OCI-LY1 (cell line): Measurements from ENCODE around the gene OSTF1.

Experiments used
- EZH2 ChIP-seq: fragments of 200-600 bp; sonication (generic), shearing (Covaris generic); IDR thresholded peaks from 2 replicates; pipeline ENCODE4 v1.8.0; 2017; ENCODE audit warnings: borderline replicate concordance, mixed run types, mild to moderate bottlenecking, antibody characterized with exemption, low read length, moderate library complexity, mixed read lengths
- TF ChIP-seq, protein P1 (sequence below): fragments of 200-600 bp; sonication (generic), shearing (Covaris generic); IDR thresholded peaks from 2 replicates; pipeline ENCODE4 v1.5.1; 2017; ENCODE audit warnings: mild to moderate bottlenecking, antibody characterized with exemption, low read length, moderate library complexity, mixed read lengths

DNA sequence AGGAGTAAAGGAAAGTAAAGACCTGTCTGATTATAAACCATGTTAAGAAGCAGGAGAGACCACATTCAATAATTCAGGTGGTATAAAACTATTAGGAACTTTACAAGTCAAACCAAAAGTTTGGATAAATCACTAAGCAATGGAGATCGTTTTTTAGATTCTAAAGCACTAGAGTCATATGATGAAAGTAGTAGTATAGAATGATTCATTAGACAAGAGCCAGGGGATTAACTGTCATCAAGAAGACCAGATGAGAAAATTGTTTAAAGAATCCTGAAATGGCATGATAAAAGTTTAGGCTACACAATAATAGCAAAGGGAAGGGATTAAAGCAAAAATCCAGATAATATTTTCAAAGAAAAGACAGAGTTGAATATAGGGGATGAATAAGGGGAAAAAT lies 47.3 kb upstream of the OSTF1 start:
- TF ChIP-seq, protein P1, sequence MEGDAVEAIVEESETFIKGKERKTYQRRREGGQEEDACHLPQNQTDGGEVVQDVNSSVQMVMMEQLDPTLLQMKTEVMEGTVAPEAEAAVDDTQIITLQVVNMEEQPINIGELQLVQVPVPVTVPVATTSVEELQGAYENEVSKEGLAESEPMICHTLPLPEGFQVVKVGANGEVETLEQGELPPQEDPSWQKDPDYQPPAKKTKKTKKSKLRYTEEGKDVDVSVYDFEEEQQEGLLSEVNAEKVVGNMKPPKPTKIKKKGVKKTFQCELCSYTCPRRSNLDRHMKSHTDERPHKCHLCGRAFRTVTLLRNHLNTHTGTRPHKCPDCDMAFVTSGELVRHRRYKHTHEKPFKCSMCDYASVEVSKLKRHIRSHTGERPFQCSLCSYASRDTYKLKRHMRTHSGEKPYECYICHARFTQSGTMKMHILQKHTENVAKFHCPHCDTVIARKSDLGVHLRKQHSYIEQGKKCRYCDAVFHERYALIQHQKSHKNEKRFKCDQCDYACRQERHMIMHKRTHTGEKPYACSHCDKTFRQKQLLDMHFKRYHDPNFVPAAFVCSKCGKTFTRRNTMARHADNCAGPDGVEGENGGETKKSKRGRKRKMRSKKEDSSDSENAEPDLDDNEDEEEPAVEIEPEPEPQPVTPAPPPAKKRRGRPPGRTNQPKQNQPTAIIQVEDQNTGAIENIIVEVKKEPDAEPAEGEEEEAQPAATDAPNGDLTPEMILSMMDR = no peak
- TF ChIP-seq EZH2 = no peak
